ENCODE results near the gene CSGALNACT2. TPM values are rescaled to one million over a fixed set of nuclear protein-coding genes. Genes with fewer than 3 reads are reported as not detected.

CSGALNACT2 gene
- total RNA-seq, 1 donor from 2014 or later = 38.7 TPM

GRCh38 chr10:43113201-43114087, 24.8 kb upstream of the CSGALNACT2 start:
- H3K27ac Mint-ChIP-seq (ENCODE audit: unreplicated experiment) = no peak overlapping the region
- H3K9me3 Mint-ChIP-seq (ENCODE audit: low read depth) = no peaks in the 10 kb centered on the region
- H3K4me3 Mint-ChIP-seq (ENCODE audit: unreplicated experiment) = no peak overlapping the region
- peaks cover 5% of the 10 kb centered on the region for H3K27me3 Mint-ChIP-seq (ENCODE audit: low read depth)
- no peaks in the 10 kb centered on the region for H3K36me3 Mint-ChIP-seq (ENCODE audit: low read depth)
- TF ChIP-seq, protein P1, sequence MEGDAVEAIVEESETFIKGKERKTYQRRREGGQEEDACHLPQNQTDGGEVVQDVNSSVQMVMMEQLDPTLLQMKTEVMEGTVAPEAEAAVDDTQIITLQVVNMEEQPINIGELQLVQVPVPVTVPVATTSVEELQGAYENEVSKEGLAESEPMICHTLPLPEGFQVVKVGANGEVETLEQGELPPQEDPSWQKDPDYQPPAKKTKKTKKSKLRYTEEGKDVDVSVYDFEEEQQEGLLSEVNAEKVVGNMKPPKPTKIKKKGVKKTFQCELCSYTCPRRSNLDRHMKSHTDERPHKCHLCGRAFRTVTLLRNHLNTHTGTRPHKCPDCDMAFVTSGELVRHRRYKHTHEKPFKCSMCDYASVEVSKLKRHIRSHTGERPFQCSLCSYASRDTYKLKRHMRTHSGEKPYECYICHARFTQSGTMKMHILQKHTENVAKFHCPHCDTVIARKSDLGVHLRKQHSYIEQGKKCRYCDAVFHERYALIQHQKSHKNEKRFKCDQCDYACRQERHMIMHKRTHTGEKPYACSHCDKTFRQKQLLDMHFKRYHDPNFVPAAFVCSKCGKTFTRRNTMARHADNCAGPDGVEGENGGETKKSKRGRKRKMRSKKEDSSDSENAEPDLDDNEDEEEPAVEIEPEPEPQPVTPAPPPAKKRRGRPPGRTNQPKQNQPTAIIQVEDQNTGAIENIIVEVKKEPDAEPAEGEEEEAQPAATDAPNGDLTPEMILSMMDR (IDR thresholded peaks at IDR 0.05) = no peak
- no peaks in the 10 kb centered on the region for H3K4me1 Mint-ChIP-seq (ENCODE audit: low read depth)
- peak; percentile 72 for DNase-seq (ENCODE audit: low spot score)

GRCh38 chr10:43114088-43114742, 24.0 kb upstream of the CSGALNACT2 start:
- H3K36me3 Mint-ChIP-seq (ENCODE audit: low read depth) = no peaks in the 10 kb centered on the region
- H3K27me3 Mint-ChIP-seq (ENCODE audit: low read depth) = peaks cover 5% of the 10 kb centered on the region
- no peaks in the 10 kb centered on the region for H3K4me1 Mint-ChIP-seq (ENCODE audit: low read depth)
- H3K27ac Mint-ChIP-seq (ENCODE audit: unreplicated experiment) = no peak overlapping the region
- peak; percentile 91 for DNase-seq (ENCODE audit: low spot score)
- TF ChIP-seq, protein P1 (IDR thresholded peaks at IDR 0.05) = no peak
- H3K4me3 Mint-ChIP-seq (ENCODE audit: unreplicated experiment) = no peak overlapping the region
- H3K9me3 Mint-ChIP-seq (ENCODE audit: low read depth) = no peaks in the 10 kb centered on the region

DNA sequence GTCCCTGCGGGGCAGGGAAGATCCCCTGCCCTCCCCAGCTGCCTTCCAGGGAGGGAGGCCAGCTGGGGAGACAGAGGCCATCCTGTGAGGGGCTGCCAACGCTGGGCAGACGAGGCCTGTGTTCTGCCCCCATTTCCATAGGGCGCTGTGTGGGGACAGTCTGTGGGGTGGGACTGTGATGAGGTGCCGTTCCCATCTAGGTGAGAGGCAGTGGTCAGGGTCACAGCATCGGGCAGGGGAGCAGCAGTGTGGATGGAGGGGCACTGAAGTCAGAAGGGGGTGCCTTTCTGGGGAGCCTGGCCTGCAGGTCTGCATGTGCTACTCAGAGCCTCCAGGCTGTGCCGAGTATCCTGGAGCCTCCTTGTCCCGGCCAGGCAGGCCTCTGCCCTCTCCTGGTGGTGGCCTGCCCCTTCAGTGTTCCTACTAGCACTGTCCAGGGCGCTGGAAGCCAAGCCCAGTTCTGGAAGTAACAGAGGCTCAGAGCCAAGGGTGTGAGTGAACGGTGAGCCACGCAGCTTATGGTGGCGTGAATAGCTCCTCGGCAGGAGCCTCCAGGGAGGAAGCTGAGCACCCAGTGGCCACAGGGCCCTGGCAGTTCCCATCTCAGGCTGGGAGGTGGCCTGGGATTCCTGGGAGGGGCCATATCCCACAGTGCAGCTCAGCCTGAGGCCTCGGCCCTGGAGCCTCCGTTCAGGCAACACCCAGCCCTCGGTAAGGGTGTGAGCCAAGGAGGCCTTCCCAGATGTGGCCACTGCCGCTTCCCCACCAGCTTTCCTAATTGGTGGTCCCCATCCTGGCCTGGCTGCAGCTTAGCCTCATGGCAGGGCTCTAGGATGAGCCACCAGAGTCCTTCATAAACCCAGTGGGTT, 23.3 kb upstream of the CSGALNACT2 start:
- Mint-ChIP-seq H3K36me3 (ENCODE audit: low read depth) (no peaks in the 10 kb centered on the region), H3K4me3 (ENCODE audit: unreplicated experiment) (no peak overlapping the region), H3K9me3 (ENCODE audit: low read depth) (no peaks in the 10 kb centered on the region), H3K27ac (ENCODE audit: unreplicated experiment) (no peak overlapping the region), H3K4me1 (ENCODE audit: low read depth) (no peaks in the 10 kb centered on the region), H3K27me3 (ENCODE audit: low read depth) (peaks cover 5% of the 10 kb centered on the region)
- TF ChIP-seq, protein P1 (IDR thresholded peaks at IDR 0.05) = no peak
- peak; percentile 84 for DNase-seq (ENCODE audit: low spot score)

- TF ChIP-seq, protein P1 (IDR thresholded peaks at IDR 0.05) = no peak
- DNase-seq (ENCODE audit: low spot score) = peak; percentile 77
- Mint-ChIP-seq H3K36me3 (ENCODE audit: low read depth) (no peaks in the 10 kb centered on the region), H3K4me3 (ENCODE audit: unreplicated experiment) (no peak overlapping the region), H3K27me3 (ENCODE audit: low read depth) (peaks cover 5% of the 10 kb centered on the region), H3K27ac (ENCODE audit: unreplicated experiment) (no peak overlapping the region), H3K9me3 (ENCODE audit: low read depth) (no peaks in the 10 kb centered on the region), H3K4me1 (ENCODE audit: low read depth) (peaks cover 5% of the 10 kb centered on the region)
Measured at GRCh38 chr10:43115881-43116595, 22.2 kb upstream of the CSGALNACT2 start.
